IPS-18a (cell line): ENCODE data around the gene NINJ2.
"Not testable (repeated sequence)": the region's sequence is repeated elsewhere in the genome, so short reads cannot be mapped to it uniquely, and the experiment has no call there.

Experiments
- H3K27ac ChIP-seq: one replicate; pipeline ENCODE4 v1.5.1; 2013; ENCODE audit warnings: low read length
- H3K27me3 ChIP-seq: one replicate; pipeline ENCODE4 v1.6.1; 2013; ENCODE audit warnings: mild to moderate bottlenecking, low read length; ENCODE audit not compliant: control insufficient read depth, insufficient read depth
- H3K36me3 ChIP-seq: one replicate; pipeline ENCODE4 v1.6.1; 2013; ENCODE audit warnings: low read depth, low read length; ENCODE audit not compliant: control insufficient read depth
- H3K4me1 ChIP-seq: one replicate; pipeline ENCODE4 v1.6.1; 2013; ENCODE audit warnings: low read depth, low read length; ENCODE audit not compliant: control insufficient read depth
- H3K4me3 ChIP-seq: one replicate; pipeline ENCODE4 v1.5.1; 2013; ENCODE audit warnings: low read length
- H3K9ac ChIP-seq: one replicate; pipeline ENCODE4 v1.6.1; 2013; ENCODE audit warnings: mild to moderate bottlenecking, low read length, moderate library complexity
- H3K9me3 ChIP-seq: one replicate; pipeline ENCODE4 v1.6.1; 2013; ENCODE audit warnings: low read depth, low read length; ENCODE audit not compliant: control insufficient read depth

NINJ2 gene

DNA sequence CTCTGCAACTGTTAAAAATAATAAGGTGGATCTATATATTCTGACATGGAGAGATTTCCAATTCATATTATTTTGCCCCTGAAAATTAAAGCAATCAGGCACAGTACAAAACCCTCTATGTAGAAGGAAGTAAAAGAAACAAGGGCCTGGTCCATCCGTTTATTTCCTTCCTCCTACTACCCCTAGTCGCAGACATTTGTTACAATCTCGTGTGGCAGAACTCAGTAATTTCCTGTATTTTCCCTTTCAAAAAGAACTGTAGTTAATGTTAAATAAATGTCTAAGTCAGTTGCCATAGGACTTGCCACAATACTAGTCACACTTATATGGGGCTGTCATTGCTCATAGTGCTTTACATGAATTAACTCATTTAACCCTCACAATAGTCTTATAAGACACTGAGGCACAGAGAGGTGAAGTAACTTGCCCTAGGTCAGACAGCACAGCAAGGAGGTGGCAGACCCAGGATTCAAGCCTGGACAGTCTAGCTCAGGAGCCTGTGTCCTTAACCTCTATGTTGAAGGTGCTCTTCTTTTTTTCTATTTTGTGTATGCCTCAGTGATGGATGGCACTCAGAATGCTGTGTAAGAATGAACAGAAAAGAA lies 24.2 kb downstream of the NINJ2 start:
- Histone ChIP-seq H3K9ac (no peak overlapping the region), H3K27ac (no peak overlapping the region)

DNA sequence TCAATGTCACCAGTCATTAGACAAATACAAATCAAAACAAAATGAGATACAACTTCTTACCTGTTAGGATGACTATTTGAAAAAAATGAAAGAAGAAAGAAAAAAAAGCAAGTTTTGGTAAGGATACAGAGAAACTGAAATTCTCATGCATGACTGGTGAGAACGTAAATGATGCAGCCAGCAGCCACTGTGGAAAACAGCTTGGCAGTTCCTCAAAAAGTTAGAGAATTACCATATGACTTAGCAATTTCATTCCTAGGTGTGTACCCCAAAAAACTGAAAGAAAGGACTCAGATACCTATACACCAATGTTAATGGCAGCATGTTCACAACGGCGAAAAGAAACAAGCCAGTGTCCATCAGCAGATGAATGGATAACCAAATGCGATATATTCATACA lies 26.6 kb downstream of the NINJ2 start:
- Histone ChIP-seq H3K9ac (no peak overlapping the region), H3K9me3 (no peaks in the 10 kb centered on the region), H3K27me3 (no peaks in the 10 kb centered on the region), H3K4me1 (peaks cover 14% of the 10 kb centered on the region), H3K36me3 (no peaks in the 10 kb centered on the region), H3K4me3 (no peak overlapping the region), H3K27ac (no peak overlapping the region)

More for the DNA sequence above, 24.2 kb downstream of the NINJ2 start:
- H3K9me3 ChIP-seq = no peaks in the 10 kb centered on the region
- peaks cover 4% of the 10 kb centered on the region for H3K4me1 ChIP-seq
- peaks cover 8% of the 10 kb centered on the region for H3K27me3 ChIP-seq
- H3K4me3 ChIP-seq = no peak overlapping the region
- H3K36me3 ChIP-seq = no peaks in the 10 kb centered on the region

DNA sequence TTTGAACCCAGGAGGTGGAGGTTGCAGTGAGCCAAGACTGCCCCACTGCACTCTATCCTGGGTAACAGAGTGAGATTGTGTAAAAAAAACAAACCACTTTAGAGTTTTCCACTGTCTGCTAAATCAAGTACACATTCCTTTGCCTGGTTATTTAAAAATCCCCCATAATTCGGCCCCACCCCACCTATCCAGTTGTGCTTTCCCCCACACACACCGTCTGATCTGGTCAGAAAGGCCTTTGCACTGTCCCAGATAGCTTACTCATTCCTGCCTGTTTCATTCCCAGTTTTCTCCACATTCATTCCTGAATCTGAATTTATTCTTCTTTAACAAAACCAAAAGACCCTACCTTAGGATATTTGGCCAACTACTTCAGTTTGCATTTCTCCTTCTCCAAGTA lies 29.5 kb downstream of the NINJ2 start:
- H3K4me1 ChIP-seq = peaks cover 18% of the 10 kb centered on the region
- H3K9ac ChIP-seq = no peak overlapping the region
- no peaks in the 10 kb centered on the region for H3K27me3 ChIP-seq
- no peak overlapping the region for H3K27ac ChIP-seq
- H3K36me3 ChIP-seq = no peaks in the 10 kb centered on the region
- no peak overlapping the region for H3K4me3 ChIP-seq
- no peaks in the 10 kb centered on the region for H3K9me3 ChIP-seq

DNA sequence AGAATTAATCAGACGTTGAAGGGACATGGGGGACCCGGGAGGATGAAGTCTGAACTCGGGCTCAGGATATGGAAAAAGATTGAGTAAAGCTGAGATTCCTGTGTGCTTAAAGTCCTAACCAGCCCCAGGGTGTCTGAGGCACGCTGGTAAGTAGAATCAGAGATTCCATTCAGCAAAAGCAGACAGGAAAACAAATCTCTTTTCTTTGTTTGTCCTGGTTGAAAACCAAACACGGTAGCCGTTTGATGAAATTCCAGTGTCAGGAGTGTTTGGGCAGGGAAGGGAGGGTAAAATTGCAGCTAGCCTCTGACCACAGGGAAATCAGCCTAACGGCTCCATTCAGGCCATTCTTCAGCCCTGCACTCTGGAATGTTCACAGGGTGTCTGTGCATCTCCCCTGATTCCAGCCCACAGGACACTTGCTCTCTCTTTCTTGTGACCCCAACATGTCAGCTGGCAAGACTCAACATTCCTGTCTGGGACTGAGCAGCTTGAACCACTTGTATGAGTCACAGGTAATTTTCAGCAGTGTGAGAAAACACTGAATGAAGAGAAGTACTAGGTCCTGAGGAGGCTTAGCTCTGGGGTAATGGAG lies 31.0 kb downstream of the NINJ2 start:
- no peaks in the 10 kb centered on the region for H3K27me3 ChIP-seq
- peak overlapping the region; percentile 21 for H3K9ac ChIP-seq
- H3K4me3 ChIP-seq = peak overlapping the region; percentile 9
- H3K9me3 ChIP-seq = no peaks in the 10 kb centered on the region
- H3K36me3 ChIP-seq = no peaks in the 10 kb centered on the region
- H3K27ac ChIP-seq = no peak overlapping the region
- peaks cover 18% of the 10 kb centered on the region for H3K4me1 ChIP-seq

DNA sequence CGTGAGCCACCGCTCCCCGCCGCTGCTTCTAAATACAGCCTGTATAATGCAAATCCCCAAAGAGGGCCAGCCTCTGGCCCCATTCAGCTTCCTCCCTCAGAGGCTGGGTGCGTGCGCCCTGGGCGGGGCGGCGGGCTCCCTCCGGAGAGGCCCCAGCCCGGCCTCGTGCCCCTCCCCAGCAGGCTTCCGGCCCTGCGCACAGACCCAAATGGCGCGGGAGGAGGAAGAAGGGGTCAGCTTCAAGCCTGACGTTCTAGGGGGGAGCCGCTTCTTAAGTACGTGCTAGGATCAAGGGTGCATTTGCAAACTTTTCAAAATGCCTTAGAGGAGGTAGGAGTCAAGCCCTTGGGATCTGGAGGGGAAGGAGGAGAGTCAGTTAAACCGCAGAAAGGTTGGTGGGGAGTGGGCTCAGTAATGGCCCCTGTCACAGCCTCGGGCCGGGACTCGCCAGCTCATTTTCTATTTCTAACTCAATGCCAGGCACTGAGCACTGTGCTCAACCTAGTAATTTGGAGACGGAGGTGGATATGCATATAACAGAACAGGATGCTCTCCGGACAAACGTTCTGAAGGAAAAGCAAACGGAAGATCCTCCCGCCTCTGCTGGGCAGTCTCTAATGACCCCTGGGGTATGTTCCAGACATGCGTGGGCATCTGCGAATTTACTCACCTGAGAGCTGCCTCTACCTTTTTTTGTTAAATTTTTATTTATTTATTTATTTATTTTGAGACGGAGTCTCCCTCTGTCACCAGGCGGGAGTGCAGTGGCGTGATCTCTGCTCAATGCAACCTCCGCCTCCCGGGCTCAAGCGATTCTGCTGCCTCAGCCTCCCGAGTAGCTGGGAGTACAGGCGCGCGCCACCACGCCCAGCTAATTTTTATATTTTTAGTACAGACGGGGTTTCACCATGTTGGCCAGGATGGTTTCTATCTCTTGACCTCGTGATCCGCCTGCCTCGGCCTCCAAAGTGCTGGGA lies 32.3 kb downstream of the NINJ2 start:
- no peak overlapping the region for H3K4me3 ChIP-seq
- H3K27me3 ChIP-seq = no peaks in the 10 kb centered on the region
- no peaks in the 10 kb centered on the region for H3K36me3 ChIP-seq
- no peak overlapping the region for H3K27ac ChIP-seq
- H3K9me3 ChIP-seq = no peaks in the 10 kb centered on the region
- peaks cover 18% of the 10 kb centered on the region for H3K4me1 ChIP-seq
- H3K9ac ChIP-seq = no peak overlapping the region

DNA sequence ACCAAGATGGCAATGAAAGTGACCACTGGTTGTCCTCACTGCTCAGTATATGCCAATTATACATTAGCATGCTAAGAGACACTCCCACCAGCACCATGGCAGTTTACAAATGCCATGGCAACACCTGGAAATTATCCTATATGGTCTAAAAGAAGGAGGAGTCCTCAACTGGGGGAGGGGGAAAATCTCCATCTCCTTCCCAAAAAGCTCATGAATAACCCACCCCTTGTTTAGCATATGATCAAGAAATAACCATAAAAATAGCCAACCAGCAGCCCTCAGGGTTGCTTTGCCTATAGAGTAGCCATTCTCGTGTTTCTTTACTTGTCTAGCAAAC lies 34.5 kb downstream of the NINJ2 start:
- not testable (repeated sequence) for H3K27ac ChIP-seq, H3K4me3 ChIP-seq, H3K27me3 ChIP-seq, H3K9ac ChIP-seq, H3K9me3 ChIP-seq, H3K36me3 ChIP-seq
- H3K4me1 ChIP-seq = peaks cover 21% of the 10 kb centered on the region

DNA sequence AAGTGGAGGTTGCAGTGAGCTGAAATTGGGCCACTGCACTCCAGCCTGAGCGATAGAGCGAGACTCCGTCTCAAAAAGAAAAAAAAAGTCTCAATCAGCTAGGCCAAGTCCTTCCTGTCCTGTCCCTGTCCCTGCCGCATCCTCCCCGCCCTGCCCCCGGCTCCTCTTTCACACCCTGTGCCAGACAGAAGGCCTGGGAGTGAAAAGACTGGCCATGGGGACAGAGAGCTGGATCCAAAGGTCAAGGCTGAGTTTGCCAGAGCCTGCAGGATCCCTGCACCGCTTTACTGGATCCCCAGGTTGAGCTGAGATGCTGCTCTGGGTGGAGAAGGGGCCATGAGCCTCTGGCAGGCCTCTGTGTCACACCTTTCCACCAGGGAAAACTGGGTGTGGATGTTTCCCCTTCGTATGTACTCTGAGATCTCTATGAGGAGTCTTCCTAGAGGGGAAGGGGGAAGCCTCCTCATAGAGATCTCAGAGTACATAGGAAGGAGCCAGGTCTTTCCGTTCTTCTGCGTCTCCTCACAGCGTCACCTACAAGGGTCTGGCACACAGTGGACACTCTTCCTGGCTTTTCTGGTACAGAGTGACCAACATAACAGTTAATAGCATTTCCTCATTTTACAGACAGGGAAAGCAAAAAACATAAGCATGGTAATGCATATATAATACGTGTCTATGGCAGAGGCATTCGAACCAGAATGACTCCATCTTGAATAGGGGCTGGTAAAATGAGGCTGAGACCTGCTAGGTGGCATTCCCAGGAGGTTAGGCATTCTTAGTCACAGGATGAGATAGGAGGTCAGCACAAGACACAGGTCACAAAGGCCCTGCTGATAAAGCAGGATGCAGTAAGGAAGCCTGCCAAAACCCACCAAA lies 35.1 kb downstream of the NINJ2 start:
- no peak overlapping the region for H3K9ac ChIP-seq
- H3K9me3 ChIP-seq = no peaks in the 10 kb centered on the region
- H3K4me3 ChIP-seq = no peak overlapping the region
- peaks cover 27% of the 10 kb centered on the region for H3K4me1 ChIP-seq
- no peaks in the 10 kb centered on the region for H3K36me3 ChIP-seq
- H3K27ac ChIP-seq = no peak overlapping the region
- no peaks in the 10 kb centered on the region for H3K27me3 ChIP-seq

DNA sequence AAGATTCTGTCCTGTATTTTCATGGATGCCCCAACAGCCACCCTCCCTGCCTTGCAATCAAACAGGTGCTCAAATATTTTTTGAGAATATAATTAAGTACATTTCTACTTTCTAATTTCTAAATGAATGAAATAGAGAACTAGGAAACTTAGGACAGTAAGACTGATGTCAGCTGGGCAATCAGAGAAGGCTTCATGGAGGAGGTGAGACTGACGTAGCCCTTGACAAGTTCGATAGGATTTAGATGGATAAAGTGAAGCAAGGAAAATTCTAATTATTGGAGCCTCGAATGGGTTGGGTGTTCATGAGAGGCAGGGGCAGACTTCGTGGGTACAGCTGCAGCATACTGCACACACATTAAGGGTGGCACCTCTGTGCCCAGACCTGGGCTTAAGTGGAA lies 36.0 kb downstream of the NINJ2 start:
- Histone ChIP-seq H3K36me3 (no peaks in the 10 kb centered on the region), H3K9me3 (no peaks in the 10 kb centered on the region), H3K27me3 (no peaks in the 10 kb centered on the region), H3K27ac (no peak overlapping the region), H3K4me1 (peaks cover 28% of the 10 kb centered on the region), H3K4me3 (no peak overlapping the region), H3K9ac (no peak overlapping the region)

DNA sequence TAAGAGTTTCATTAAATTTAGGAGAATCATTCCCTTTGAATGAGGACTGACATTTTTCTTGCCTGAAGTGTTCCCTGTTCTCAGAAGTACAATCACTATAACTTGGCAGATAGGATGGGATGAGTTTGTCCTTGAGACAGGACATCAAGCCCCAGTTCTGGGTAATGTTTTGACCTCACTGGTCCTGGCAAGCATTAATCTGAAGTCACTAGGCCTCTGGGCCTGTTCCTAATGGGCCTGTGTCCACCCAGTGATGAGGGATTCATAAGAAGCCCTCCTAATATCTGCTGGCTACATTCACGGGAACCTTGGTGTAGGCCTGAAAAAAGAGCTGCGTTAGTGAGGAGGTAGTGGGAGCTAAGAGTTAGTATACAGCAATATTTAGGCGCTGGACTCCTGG lies 37.2 kb downstream of the NINJ2 start:
- H3K4me3 ChIP-seq = no peak overlapping the region
- no peak overlapping the region for H3K9ac ChIP-seq
- H3K4me1 ChIP-seq = peaks cover 20% of the 10 kb centered on the region
- no peaks in the 10 kb centered on the region for H3K9me3 ChIP-seq
- no peak overlapping the region for H3K27ac ChIP-seq
- no peaks in the 10 kb centered on the region for H3K36me3 ChIP-seq
- H3K27me3 ChIP-seq = no peaks in the 10 kb centered on the region

DNA sequence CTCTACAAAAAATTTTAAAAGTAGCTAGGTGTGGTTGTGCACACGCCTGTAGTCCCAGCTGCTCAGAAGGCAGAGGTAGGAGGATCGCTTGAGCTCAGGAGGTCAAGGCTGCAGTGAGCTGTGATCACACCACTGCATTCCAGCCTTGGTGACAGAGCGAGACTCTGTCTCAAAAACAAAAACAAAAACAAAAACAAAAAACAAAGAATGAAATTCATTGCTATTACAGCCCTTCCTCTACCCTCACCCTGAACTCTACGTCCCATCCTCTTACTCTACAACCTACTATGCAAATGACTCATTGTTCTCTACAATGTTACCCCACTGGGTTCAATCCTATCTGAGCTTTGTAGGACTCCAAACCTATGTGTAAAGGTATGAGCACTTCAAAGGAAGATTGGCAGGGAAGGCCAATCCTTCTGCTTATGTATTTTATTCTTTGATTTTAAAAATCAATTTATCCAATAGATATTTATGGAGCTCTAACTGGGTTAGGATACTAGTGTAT lies 39.3 kb downstream of the NINJ2 start:
- H3K36me3 ChIP-seq = no peaks in the 10 kb centered on the region
- H3K4me3 ChIP-seq = no peak overlapping the region
- peaks cover 17% of the 10 kb centered on the region for H3K4me1 ChIP-seq
- H3K9ac ChIP-seq = no peak overlapping the region
- H3K27ac ChIP-seq = no peak overlapping the region
- H3K27me3 ChIP-seq = no peaks in the 10 kb centered on the region
- no peaks in the 10 kb centered on the region for H3K9me3 ChIP-seq
